Measurements from ENCODE around the gene LAMB1.

DNA sequence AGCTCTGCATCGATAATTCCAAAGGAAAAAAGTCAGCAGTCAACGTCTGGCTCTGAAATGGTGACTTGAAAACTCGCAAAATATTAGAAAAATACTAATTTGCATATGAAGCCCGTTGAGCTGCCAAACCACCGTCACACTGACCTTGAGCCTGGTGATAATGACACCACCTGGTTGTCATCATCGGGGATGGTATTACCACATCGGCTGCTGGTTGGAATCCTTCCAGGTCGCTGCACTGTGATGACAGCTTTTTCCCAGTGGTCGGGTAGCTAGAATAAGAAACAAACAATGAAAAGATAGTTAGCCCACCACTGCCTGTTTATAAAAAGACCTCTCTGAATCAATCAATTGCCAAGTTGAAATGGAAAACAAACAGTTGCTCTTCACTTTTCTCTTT is 41.6 kb downstream of the LAMB1 start:
- TF ChIP-seq CTCF (conservative IDR thresholded peaks at IDR 0.05; ENCODE audit: low read length) (no peak), EZH2phosphoT487 (IDR thresholded peaks at IDR 0.05; ENCODE audit: borderline replicate concordance, low read depth, low read length) (no peak)
